Upper lobe of left lung (tissue), 4 donors: ENCODE measurements around the gene KLHL1.

Experiments used
- POLR2A ChIP-seq, 4 donors: fragments of 450-650 bp; IDR thresholded peaks; one replicate each; pipeline ENCODE4 v1.5.1; 2016 to 2017; ENCODE audit warnings: antibody characterized with exemption in 4 of 4, mild to moderate bottlenecking in 2 of 4
- TF ChIP-seq, protein P1 (sequence below), 6 experiments: fragments of 450-650 bp in 4 of 6; fragments of 200-600 bp in 2 of 6; sonication (generic) in 2 of 6; IDR thresholded peaks; one replicate each; pipeline ENCODE4 v1.5.1; 2016 to 2019; ENCODE audit warnings: antibody characterized with exemption in 6 of 6

- TF ChIP-seq POLR2A (IDR thresholded peaks at IDR 0.05) = no peak
- TF ChIP-seq, protein P1, sequence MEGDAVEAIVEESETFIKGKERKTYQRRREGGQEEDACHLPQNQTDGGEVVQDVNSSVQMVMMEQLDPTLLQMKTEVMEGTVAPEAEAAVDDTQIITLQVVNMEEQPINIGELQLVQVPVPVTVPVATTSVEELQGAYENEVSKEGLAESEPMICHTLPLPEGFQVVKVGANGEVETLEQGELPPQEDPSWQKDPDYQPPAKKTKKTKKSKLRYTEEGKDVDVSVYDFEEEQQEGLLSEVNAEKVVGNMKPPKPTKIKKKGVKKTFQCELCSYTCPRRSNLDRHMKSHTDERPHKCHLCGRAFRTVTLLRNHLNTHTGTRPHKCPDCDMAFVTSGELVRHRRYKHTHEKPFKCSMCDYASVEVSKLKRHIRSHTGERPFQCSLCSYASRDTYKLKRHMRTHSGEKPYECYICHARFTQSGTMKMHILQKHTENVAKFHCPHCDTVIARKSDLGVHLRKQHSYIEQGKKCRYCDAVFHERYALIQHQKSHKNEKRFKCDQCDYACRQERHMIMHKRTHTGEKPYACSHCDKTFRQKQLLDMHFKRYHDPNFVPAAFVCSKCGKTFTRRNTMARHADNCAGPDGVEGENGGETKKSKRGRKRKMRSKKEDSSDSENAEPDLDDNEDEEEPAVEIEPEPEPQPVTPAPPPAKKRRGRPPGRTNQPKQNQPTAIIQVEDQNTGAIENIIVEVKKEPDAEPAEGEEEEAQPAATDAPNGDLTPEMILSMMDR (IDR thresholded peaks at IDR 0.05) = no peak
Measured at GRCh38 chr13:69856331-69856730, 251.9 kb downstream of the KLHL1 start.
